HepG2 (cell line): ENCODE results near the gene ALDH16A1. TPM values are rescaled to one million over a fixed set of nuclear protein-coding genes. Genes with fewer than 3 reads are reported as not detected.

Source experiments
- ATAC-seq: fragments of 200-7000 bp; cut with Tn5 transposase; 3 replicates; pipeline ENCODE4 v1.9.1; 2020; ENCODE audit warnings: mild to moderate bottlenecking, moderate library complexity
- BruUV-seq: library from RNA; stranded (reverse); fragments of 400-500 nt; replicated peaks from 2 replicates; lab custom pipeline; 2021; lab: Mats Ljungman, UMichigan
- CTCF ChIA-PET: fragments of 300-600 bp; formaldehyde crosslinking; extraction: SDS; loops from one replicate; lab custom pipeline; 2021; ENCODE audit warnings: low total read pairs, inconsistent platforms, low intra/inter-chr PET ratio; lab: Yijun Ruan, JAX
- POLR2A ChIA-PET: fragments of 350-600 bp; sonication (Branson Sonifier 250); formaldehyde crosslinking; loops from one replicate; lab custom pipeline; 2020; ENCODE audit warnings: antibody characterized with exemption, inconsistent platforms; lab: Yijun Ruan, JAX
- DNase-seq: peaks from one replicate; pipeline ENCODE4 v3.0.0-alpha.2; 2015; ENCODE audit warnings: low spot score
- FAIRE-seq: peaks from 3 replicates; lab custom pipeline; 2011; peaks lifted over from hg19 to GRCh38; lab: Jason Lieb, UNC
- H2AFZ ChIP-seq: one replicate; pipeline ENCODE4 v1.6.1; 2011; ENCODE audit warnings: low read length, inconsistent platforms
- H3K27ac ChIP-seq: fragments of 300-600 bp; 3 replicates; pipeline ENCODE4 v1.8.0; 2011; ENCODE audit warnings: mixed run types, mild to moderate bottlenecking, mixed read lengths, low read length, inconsistent platforms; ENCODE audit not compliant: insufficient read depth; ENCODE audit errors: extremely low read length
- H3K27me3 ChIP-seq, 2 experiments: fragments of 200-600 bp in 1 of 2; 2 replicates in 1 of 2; 3 replicates in 1 of 2; pipeline versions ENCODE4 v1.6.0 to v1.8.0; 2011; ENCODE audit warnings: low read length in 2 of 2, mild to moderate bottlenecking in 2 of 2, moderate library complexity in 2 of 2, inconsistent platforms in 1 of 2; ENCODE audit not compliant: insufficient read depth in 2 of 2, control insufficient read depth in 1 of 2
- H3K36me3 ChIP-seq, 2 experiments: fragments of 200-600 bp in 1 of 2; replicated peaks in 1 of 2; 2 replicates in 1 of 2; 3 replicates in 1 of 2; pipeline versions ENCODE4 v1.5.1 to v1.8.0; 2011; ENCODE audit warnings: low read length in 2 of 2, inconsistent platforms in 1 of 2; ENCODE audit not compliant: insufficient read depth in 2 of 2, control insufficient read depth in 1 of 2
- H3K4me1 ChIP-seq: 2 replicates; pipeline ENCODE4 v1.5.1; 2012; ENCODE audit warnings: low read length, inconsistent platforms; ENCODE audit not compliant: insufficient read depth
- H3K4me2 ChIP-seq: 2 replicates; pipeline ENCODE4 v1.6.0; 2011; ENCODE audit warnings: low read depth, low read length, inconsistent platforms
- H3K4me3 ChIP-seq, 3 experiments: fragments of 200-600 bp in 1 of 3; sonication (generic), shearing (Covaris generic) in 1 of 3; replicated peaks in 1 of 3; 2 replicates each; pipeline ENCODE4 v1.5.1; 2011 to 2016; ENCODE audit warnings: low read length in 3 of 3, inconsistent platforms in 2 of 3, low read depth in 2 of 3, mild to moderate bottlenecking in 2 of 3, control low read depth in 1 of 3, mixed read lengths in 1 of 3; ENCODE audit not compliant: insufficient read depth in 1 of 3
- H3K79me2 ChIP-seq: one replicate; pipeline ENCODE4 v1.6.1; 2011; ENCODE audit warnings: low read length, inconsistent platforms; ENCODE audit not compliant: insufficient read depth
- H3K9ac ChIP-seq: 2 replicates; pipeline ENCODE4 v1.6.0; 2011; ENCODE audit warnings: mild to moderate bottlenecking, low read depth, low read length, inconsistent platforms; ENCODE audit not compliant: insufficient read depth
- H3K9me3 ChIP-seq: 2 replicates; pipeline ENCODE4 v1.5.1; 2012; ENCODE audit warnings: mild to moderate bottlenecking, low read length
- H4K20me1 ChIP-seq: 2 replicates; pipeline ENCODE4 v1.6.0; 2011; ENCODE audit warnings: inconsistent platforms, mild to moderate bottlenecking, low read length, moderate library complexity; ENCODE audit not compliant: insufficient read depth
- ATF4 ChIP-seq, 2 experiments: fragments of 450-650 bp in 1 of 2; sonication (generic) in 1 of 2; formaldehyde crosslinking; IDR thresholded peaks; 2 replicates each; pipeline versions ENCODE4 v1.5.0 to v1.8.0; 2020 to 2022; ENCODE audit warnings: mild to moderate bottlenecking in 1 of 2, missing genetic modification reagents in 1 of 2
- BATF2 ChIP-seq: sonication (generic); formaldehyde crosslinking; IDR thresholded peaks from 2 replicates; pipeline ENCODE4 v1.8.0; 2022; ENCODE audit warnings: mild to moderate bottlenecking, missing genetic modification reagents, moderate library complexity
- CBFB ChIP-seq: sonication (generic); formaldehyde crosslinking; IDR thresholded peaks from 2 replicates; pipeline ENCODE4 v1.4.0; 2020; ENCODE audit warnings: missing genetic modification reagents
- HNF1B ChIP-seq: sonication (generic); formaldehyde crosslinking; IDR thresholded peaks from 2 replicates; pipeline ENCODE4 v1.5.1; 2020; ENCODE audit warnings: mild to moderate bottlenecking, moderate library complexity, missing genetic modification reagents
- KAT8 ChIP-seq: IDR thresholded peaks from 2 replicates; pipeline ENCODE4 v1.6.1; 2016; ENCODE audit warnings: missing genetic modification reagents, missing compliant biosample characterization
- KLF13 ChIP-seq: sonication (generic); formaldehyde crosslinking; IDR thresholded peaks from 2 replicates; pipeline ENCODE4 v1.4.0; 2020; ENCODE audit warnings: mild to moderate bottlenecking, missing genetic modification reagents
- KMT2A ChIP-seq: sonication (generic); formaldehyde crosslinking; IDR thresholded peaks from 2 replicates; pipeline ENCODE4 v1.4.0; 2020; ENCODE audit warnings: missing genetic modification reagents
- MED13 ChIP-seq: sonication (generic); formaldehyde crosslinking; IDR thresholded peaks from 2 replicates; pipeline ENCODE4 v1.5.0; 2020; ENCODE audit warnings: missing genetic modification reagents
- NRL ChIP-seq: sonication (generic); formaldehyde crosslinking; IDR thresholded peaks from 2 replicates; pipeline ENCODE4 v1.5.0; 2020; ENCODE audit warnings: missing genetic modification reagents, mild to moderate bottlenecking, moderate library complexity, borderline replicate concordance
- TGIF2 ChIP-seq: IDR thresholded peaks from 2 replicates; pipeline ENCODE4 v1.6.1; 2016; ENCODE audit warnings: control low read depth, missing compliant biosample characterization
- WIZ ChIP-seq: sonication (generic); formaldehyde crosslinking; IDR thresholded peaks from 2 replicates; pipeline ENCODE4 v1.5.1; 2020; ENCODE audit warnings: mild to moderate bottlenecking, missing genetic modification reagents
- ZBTB20 ChIP-seq: sonication (generic); formaldehyde crosslinking; IDR thresholded peaks from 2 replicates; pipeline ENCODE4 v1.8.1; 2023; ENCODE audit warnings: missing genetic modification reagents, low read depth, mild to moderate bottlenecking, borderline replicate concordance
- ZNF180 ChIP-seq: sonication (generic); formaldehyde crosslinking; IDR thresholded peaks from 2 replicates; pipeline ENCODE4 v1.4.0; 2020; ENCODE audit warnings: low read depth, missing genetic modification reagents, borderline replicate concordance
- ZNF225 ChIP-seq: sonication (generic); formaldehyde crosslinking; IDR thresholded peaks from 2 replicates; pipeline ENCODE4 v1.4.0; 2020; ENCODE audit warnings: mild to moderate bottlenecking, missing genetic modification reagents
- ZNF367 ChIP-seq: sonication (generic); formaldehyde crosslinking; IDR thresholded peaks from 2 replicates; pipeline ENCODE4 v1.4.0; 2020; ENCODE audit warnings: missing genetic modification reagents, borderline replicate concordance
- ZNF713 ChIP-seq: sonication (generic); formaldehyde crosslinking; IDR thresholded peaks from 2 replicates; pipeline ENCODE4 v1.4.0; 2020; ENCODE audit warnings: mild to moderate bottlenecking, missing genetic modification reagents
- ZNF772 ChIP-seq: sonication (generic); formaldehyde crosslinking; IDR thresholded peaks from 2 replicates; pipeline ENCODE4 v1.5.0; 2020; ENCODE audit warnings: mild to moderate bottlenecking, missing genetic modification reagents
- WGBS: methylation state at CpG from one replicate; pipeline ENCODE4 v1.1.6; 2017; ENCODE audit warnings: low lambda C conversion rate; 5-methylcytosine and 5-hydroxymethylcytosine counted together
- in situ Hi-C: cut with HindIII; loops from 2 replicates; pipeline ENCODE4 v1.10.0; 2017; ENCODE audit warnings: low pct_unique_long_range_greater_than_20kb; ENCODE audit not compliant: extremely low pct_ligation_motif_present
- intact Hi-C: fragments of 100-400 bp; cut with micrococcal nuclease; formaldehyde crosslinking; loops from one replicate; pipeline ENCODE4 v1.10.0; 2022; ENCODE audit not compliant: unreplicated experiment
- polyA plus RNA-seq, 8 experiments: library from polyadenylated mRNA; depleted of rRNA in 3 of 8; stranded (reverse) in 7 of 8; unstranded in 1 of 8; fragments of >200 nt; fragmentation: Illumina TruSeq in 4 of 8; extraction: Trizol in 4 of 8; gene quantifications; 2 replicates each; pipeline versions ENCODE4 v1.2.1 to v1.2.3, GENCODE V29; 2011 to 2016; ENCODE audit warnings: low read depth in 4 of 8, missing spikeins in 1 of 8, mixed read lengths in 1 of 8; ENCODE audit not compliant: insufficient read depth in 1 of 8
- total RNA-seq, 5 experiments: library from RNA; depleted of rRNA; stranded (reverse); fragments of >200 nt; fragmentation: Illumina TruSeq; extraction: Trizol; gene quantifications; 2 replicates each; pipeline ENCODE4 v1.2.3, GENCODE V29; 2016; ENCODE audit warnings: low read depth in 1 of 5

The ALDH16A1 gene
- total and polyA plus RNA-seq, 2 of the 13 experiments (the other 11 are each of a cell fraction or from before 2014, with no cell fraction given) = 8.4 to 34.9 TPM

GRCh38 chr19:49468746-49469447 lies 15.9 kb downstream of the ALDH16A1 start:
- DNase-seq (no peak), ATAC-seq (no peak), FAIRE-seq (no peak)
- TF ChIP-seq KAT8 (CRISPR knock-in tag) (no peak), KMT2A (CRISPR knock-in tag) (no peak), ZNF367 (CRISPR knock-in tag) (no peak), WIZ (CRISPR knock-in tag) (no peak), ATF4 (CRISPR knock-in tag; IDR thresholded peaks at IDR 0.05) (no peak), BATF2 (CRISPR knock-in tag) (no peak), TGIF2 (CRISPR knock-in tag) (no peak), ZNF180 (CRISPR knock-in tag) (no peak), HNF1B (CRISPR knock-in tag) (no peak), CBFB (CRISPR knock-in tag) (no peak), NRL (no peak), MED13 (CRISPR knock-in tag) (no peak), KLF13 (CRISPR knock-in tag) (no peak), ZNF772 (no peak), ZNF713 (CRISPR knock-in tag) (no peak), ZNF225 (CRISPR knock-in tag) (no peak), ZBTB20 (CRISPR knock-in tag) (no peak)
- Histone ChIP-seq H3K27ac (no peak overlapping the region), H3K9ac (no peak overlapping the region), H3K4me2 (no peak overlapping the region), H3K27me3 (no peaks in the 10 kb centered on the region; a peak in 1 of 5 replicates), H2AFZ (no peak overlapping the region), H4K20me1 (no peaks in the 10 kb centered on the region), H3K4me3 (no peak overlapping the region), H3K36me3 (peaks cover 1 to 6% of the 10 kb centered on the region in 2 experiments; a peak in 2 of 5 replicates), H3K9me3 (no peaks in the 10 kb centered on the region), H3K79me2 (no peaks in the 10 kb centered on the region), H3K4me1 (peaks cover 6% of the 10 kb centered on the region; the same call in 1 of the 2 replicates)
- WGBS = 95% methylated on average over 15 of the region's 15 CpGs
- POLR2A ChIA-PET = no interaction called here
- CTCF ChIA-PET = no interaction called here
- intact Hi-C loops = no loop called here
- BruUV-seq = no TSS peak
- in situ Hi-C loops = no loop called here
